NCI-H2081 (cell line): Measurements from ENCODE around the gene TRPC4AP.

Experiments used
- DNase-seq, 2 experiments: peaks; one replicate each; lab custom pipeline; 2025; lab: John Stamatoyannopoulos, UW

The TRPC4AP gene

DNA sequence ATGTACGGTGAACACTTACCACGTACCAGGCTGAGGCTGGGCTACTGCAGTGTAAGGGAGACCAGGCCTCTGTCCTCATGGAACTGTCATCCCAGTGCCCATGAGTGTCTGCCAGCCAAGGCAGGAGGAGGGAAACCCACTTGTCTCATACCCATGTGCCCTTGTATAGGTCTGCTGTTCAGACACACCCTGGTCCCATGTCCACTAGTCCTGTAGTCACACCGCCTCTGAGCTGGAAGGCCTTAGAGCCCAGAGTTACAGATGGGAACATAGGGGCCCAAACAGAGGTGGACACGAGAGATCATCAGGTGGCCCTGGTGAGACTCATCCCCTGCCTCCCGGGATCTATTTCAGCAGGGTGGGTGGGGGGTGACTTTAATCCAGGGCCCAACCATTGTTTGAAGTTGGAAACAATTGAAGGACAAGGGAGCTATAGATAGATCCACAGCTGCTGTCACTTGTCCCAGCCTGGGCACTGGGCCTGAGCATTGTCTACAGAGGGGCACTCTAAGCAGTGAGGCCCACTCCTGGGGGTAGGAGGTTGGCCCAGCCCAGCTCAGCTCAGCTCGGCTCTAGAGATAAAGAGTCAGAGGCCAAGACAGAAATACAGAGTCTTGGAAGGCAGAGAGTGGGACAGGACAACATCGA lies 122.3 kb downstream of the TRPC4AP start:
- DNase-seq: no peak

DNA sequence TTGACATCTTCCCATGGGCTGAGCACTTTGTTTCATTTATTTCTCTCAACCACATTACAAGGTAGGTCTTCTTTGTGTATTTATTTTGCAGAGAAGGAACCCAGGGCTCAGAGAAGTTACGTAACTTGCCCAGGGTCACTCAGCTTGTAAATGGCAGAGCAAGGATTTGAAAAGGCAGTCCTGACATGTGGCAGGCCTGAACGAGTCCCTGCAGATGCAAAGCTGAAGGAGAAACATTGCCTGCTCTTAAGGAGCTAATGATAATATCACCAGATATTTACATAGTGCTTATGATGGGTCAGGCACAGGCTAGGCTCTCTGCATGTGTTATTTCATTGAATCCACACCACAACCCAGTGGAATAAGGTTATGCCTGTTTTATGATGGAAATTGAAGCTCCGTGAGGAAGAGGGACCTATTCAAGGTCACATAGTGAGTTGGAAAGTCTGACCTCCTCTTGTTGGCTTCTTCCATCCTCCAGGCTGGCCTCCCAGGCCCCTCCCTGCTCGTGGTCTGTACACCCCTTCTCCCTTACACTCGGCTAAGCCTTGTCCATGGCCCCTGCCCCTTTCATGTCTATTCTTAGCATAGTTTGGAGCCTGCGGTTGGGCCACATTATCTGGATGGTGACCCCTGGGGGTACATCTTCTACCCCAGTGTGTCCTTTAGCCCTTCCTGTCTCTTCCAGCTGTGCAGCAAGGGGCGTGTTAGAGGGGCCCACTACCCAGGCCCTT lies 124.4 kb downstream of the TRPC4AP start:
- DNase-seq: no peak

DNA sequence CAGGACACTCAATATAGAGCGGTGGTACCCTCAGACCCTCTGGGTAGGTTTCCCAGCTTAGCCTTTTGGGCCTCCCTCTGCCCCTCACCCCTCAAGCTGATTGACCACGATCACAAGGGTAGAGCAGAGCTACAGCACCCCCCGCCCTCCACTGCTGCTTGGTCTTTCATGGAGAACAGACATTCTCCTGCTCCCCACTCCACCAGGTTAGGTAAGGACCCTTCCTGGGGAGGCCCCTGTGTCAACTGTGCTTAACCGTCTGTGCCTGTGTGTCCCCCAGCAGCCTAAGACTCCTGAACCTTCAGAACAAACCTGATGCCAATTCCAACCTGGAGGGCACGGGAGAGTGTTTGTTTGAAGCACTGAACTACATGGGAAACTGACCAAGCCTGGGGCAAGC lies 125.2 kb downstream of the TRPC4AP start:
- no peak for DNase-seq

DNA sequence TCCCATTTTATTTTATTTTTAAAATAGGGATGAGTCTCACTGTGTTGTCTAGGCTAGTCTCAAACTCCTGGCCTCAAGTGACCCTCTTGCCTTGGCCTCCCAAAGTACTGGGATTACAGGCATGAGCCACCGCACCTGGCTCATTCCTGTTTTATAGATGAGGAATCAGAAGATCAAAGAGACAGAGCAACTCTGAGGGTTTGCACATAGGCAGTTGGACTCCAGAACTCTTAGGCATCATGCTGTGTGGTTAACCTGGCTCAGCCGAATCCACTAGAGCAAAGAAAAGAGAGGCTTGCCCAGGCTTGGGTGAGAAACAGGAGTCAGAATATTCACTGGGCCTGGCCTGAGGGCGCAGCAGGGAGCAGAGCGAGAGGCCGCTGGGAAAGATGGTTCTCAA lies 127.6 kb downstream of the TRPC4AP start:
- no peak for DNase-seq

DNA sequence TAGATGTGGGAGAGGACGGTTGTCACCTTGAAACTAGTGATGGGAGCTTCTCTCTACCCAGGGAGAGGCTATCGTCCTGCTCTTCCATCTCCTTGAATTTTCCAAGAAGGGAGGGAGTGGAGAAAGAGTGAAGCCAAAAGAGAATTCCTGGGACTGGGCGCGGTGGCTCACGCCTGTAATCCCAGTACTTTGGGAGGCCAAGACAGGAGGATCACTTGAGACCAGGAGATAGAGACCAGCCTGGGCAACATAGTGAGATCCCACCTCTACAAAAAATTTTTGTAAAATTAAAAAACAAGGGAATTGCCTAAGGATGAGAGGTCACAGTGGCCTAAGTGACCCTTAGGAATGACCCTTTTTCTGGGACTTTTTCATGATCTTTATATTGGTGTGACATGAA lies 128.1 kb downstream of the TRPC4AP start:
- no peak for DNase-seq

DNA sequence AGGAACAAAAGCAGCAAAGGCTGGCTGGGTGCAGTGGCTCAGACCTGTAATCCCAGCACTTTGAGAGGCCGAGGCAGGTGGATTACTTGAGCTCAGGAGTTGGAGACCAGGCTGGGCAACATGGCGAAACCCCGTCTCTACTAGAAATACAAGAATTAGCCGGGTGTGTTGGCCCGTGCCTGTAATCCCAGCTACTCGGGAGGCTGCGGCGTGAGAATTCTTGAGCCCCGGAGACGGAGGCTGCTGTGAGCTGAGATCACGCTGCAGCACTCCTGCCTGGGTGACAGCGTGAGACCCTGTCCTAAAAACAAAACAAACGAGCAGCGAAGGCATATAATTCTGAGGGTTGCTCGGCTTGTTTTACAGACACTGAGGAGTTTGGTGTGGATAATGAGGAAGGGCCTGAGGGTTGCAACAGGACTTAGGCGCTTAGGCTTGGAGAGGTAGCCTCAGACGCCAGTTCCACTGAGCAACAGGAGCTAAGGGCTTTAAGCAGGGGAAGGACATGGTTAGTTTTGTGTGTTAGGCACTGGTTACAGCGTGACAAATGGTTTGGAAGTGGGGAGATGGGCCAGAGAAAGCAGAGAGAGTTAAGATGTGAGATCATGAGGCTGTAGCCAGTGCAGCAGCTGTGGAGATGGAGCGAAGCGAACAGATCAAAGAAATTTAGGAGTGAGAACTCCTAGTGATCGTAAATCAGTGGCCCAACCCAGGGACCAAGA lies 135.7 kb downstream of the TRPC4AP start:
- no peak for DNase-seq

DNA sequence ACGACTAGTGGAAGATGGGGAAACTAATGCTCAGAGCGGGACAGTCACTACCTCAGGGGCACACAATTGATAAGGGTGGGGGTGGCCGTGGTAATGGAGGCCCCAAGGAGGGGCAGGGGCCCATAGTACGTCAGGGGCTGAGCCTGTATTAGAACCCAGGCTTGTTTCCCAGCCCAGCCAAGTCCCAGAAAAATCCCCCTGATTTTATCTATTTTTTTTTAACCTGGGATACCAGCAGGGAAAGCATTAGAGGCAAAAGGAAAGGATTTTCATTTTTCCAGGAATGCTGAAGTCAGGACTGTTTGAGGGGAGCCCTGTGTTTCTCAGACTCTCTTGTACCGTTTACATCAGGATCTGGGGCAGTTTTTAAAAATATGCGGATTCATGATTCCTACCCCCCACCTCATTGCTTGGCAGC lies 136.6 kb downstream of the TRPC4AP start:
- no peak for DNase-seq

DNA sequence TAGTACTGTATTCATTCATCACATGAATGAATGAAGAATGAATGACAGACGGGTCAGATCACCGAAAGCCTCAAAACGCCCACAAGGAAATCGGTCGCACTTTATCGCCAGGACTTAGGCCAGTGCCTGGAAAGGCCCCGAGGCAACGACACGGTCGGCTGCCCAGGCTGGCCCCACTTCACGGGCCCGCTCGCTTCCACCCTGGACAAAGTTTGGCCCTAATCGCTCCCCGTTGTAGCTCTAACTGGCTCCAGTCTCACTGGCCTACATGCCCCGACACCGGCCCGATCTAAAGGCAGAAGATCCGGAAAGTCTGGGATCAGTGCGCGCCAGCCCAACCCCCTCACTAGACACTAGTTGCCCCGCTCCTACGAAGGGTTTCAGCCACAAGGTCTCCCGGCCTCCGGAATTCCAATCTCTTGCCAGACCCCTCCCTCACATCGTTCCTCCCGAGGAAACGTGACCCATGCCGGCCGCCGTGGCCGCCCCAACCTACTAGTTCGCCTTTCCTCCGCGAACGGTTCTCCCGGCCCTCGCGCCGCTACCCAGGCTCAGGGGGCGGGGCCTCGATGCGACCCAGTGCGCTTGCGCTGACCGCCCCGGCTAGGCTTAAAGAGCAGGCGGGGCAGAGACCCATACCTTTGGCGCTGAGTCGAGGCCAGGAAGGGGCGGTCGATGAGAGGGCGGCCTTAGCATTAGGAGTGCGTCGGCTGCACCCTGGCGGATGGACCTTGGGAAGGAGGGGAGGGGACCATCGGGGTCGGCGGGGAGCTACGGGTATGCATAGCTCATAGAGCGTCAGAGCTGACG lies 137.2 kb downstream of the TRPC4AP start, which contains the start of the genes GSS and MYH7B:
Gene GSS (minus strand): TSS at position 576 of the 810 bp plus-strand sequence. CDS start 3,954 bp downstream, outside the sequence.
Gene MYH7B (plus strand): TSS at position 638 of the 810 bp plus-strand sequence. CDS start 22,138 bp downstream, outside the sequence.
- peak; percentile 95 to 97 for DNase-seq

DNA sequence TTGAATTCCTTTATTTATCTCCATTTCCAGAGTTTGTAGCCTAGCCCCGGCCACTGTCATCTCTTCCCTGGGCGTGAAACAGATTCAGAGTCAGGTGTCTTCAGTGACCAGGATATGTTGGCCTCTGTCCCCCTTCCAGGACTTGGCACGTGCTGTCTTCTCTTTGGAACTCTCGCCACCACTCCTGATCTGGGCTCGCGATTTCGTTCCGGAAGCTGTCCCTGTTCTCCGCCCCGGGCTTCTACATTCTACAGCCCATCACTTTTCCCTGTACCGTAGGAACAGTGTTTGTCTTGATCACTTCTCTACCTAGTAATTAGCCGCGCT lies 137.7 kb downstream of the TRPC4AP start:
- DNase-seq: peak in 1 of 2 experiments; percentile 73

DNA sequence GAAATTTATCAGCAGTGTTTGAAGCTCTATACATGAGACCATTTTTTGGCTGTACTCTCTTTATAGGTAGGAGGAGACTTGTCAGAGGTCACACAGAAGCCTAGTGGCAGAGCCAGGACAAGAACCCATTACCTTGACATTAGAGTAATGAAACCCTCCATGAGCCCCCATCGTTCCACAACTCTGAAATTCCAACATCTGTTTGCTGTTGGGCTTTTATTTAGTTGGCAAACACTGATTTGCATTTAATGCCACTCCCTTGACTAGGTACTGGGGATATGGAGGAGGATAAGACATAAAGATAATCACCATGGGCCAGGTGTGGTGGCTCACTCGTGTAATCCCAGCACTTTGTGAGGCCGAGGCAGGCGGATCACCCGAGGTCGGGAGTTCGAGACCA lies 138.6 kb downstream of the TRPC4AP start:
- no peak for DNase-seq

DNA sequence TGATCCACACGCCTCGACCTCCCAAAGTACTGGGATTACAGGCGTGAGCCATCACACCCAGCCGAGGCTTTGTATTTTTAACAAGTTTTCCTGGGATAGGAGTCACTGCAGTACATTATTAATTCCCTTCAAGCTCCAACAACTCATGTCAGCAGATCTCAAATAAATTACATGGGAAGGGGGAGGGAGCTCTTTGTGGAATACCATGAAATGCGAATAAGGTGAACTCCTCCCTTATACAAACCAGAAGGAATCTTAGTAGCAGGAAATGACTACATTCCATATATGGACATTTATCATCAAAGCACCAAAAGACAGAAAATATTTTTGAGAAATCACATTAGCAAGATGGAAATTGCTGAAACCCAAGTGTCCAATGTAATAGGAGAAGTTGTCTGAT lies 139.9 kb downstream of the TRPC4AP start:
- DNase-seq: no peak
